Posterior vena cava (tissue), 2 donors: Measurements from ENCODE around the gene CDC16. TPM values are rescaled to one million over a fixed set of nuclear protein-coding genes. Genes with fewer than 3 reads are reported as not detected.

Experiments
- DNase-seq: peaks from one replicate; pipeline ENCODE4 v3.0.0-alpha.2; 2020; ENCODE audit warnings: low spot score
- intact Hi-C, 2 donors: fragments of 100-400 bp; cut with DNase I; formaldehyde crosslinking; loops; one replicate each; pipeline versions ENCODE4 v1.14.1 to v1.14.2; 2022 to 2023
- total RNA-seq, 2 donors: library from RNA; stranded (reverse); fragmentation: NEBNext Ultra II Directional; extraction: Animal tissue kit (Norgen Biotek cat#: 25700); gene quantifications; one replicate each; pipeline ENCODE4 v1.2.1, GENCODE V29; 2021
- donor health status: DM: yes; HTN: yes; CAD: no.
- donor health status: DM: yes; HTN: yes; CAD: no.

The CDC16 gene
- total RNA-seq, 2 donors from 2014 or later: 46.8 TPM

DNA sequence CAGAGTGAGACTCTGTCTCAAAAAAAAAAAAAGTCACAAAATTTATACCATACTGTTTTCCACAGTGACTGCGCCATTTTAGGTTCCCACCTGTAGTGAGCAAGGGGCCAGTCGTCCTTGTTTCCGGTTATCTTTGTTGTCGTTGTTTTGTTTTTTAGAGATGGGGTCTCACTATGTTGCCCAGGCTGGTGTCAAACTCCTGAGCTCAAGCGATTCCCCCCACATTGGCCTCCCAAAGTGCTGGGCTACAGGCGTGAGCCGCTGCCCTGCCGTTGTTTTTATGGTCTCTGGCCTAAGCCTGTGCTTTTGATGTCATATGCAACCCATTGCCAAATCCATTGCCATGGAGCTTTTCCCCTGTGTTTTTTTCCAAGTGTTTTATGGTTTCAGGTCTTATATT is 50.0 kb downstream of the CDC16 start:
- no peak for DNase-seq
- intact Hi-C loops: no loop called here

DNA sequence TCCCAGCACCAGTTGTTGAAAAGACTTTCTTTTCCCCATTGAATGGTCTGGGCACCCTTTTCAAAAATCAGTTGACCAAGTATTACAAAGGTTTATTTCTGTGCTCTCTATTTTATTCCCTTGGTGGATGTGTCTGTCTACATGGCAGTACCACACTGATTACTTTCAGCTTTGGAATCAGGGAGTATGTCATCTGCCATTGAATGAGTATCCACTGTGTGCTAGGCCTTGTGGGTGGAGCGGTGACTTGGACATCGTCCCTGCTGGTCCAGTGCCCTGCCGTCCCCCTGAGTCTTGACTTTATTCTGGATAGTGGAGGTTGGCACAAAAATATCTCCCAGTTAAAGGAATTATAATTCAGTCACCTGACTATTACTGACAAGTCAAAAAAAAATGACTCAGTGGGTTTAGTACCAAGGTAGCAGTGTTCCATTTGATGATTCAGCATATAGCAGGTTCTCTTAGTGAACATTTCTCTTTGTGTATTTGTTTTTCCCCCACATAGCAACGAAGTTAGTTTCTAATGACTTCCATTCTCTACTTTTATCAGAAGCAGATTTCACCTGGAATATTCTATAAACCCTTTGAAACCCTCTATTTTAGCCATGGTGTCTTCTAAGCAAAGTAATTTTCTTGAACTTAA is 50.6 kb downstream of the CDC16 start:
- no peak for DNase-seq
- intact Hi-C loops: no loop called here

DNA sequence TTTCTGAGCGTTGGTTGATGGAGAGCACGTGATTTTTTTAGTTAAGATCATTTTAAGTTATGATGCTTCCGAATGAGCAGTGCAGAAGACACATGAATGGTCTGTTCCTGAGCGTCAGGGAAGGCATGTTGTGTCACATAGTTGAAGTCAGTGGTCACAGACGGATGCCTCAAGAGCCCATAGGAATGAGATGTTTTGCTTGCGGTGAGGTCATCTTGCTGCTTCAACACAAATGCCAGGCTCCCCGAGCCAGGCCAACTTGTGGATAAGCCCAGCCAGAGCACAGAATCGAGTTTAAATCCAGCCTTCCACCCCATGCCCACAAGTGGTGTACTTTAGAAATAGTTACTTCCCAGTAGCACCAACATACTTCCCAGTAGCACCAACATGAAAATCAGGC is 52.1 kb downstream of the CDC16 start:
- intact Hi-C loops: no loop called here
- DNase-seq: no peak

- intact Hi-C loops: no loop called here
- DNase-seq: no peak
These were observed 53.5 kb downstream of the CDC16 start for GRCh38 chr13:114288157-114288591.

DNA sequence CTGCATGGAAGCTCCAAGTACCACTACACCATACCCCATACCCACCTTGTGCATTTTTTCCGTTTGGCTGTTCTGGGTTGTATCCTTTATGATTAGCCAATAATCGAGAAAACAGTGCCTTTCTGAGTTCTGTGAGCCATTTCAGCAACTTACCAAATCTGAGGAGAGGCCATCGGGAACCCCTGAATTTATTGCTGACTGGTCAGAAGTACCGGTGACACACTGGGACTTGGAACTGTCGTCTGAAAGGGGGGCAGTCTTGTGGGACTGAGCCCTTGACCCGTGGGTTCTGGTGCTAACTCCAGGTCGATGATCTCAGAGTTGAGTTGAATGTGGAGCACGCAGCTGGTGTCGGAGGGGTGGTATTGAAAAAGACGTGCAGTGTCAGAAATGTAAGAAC is 61.8 kb downstream of the CDC16 start:
- intact Hi-C loops: no loop called here
- no peak for DNase-seq

DNA sequence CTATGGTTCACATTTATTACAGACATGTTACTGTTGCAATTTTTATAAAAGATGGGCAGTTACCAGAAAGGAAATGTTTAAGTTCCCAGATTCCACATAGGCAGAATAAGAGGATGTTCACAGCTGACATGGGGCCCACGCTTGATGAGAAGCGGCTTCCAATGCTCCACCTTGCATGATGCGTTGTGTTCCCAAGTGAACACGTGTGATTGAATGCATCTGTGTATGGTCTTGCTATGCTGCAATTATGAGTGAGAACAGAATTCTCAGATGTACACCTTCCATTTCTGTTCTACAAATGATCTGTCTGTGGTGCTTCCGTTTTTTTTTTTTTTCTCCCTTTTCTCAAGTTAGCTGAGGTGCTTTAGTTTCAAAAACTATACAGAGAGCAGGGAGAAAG is 62.2 kb downstream of the CDC16 start:
- intact Hi-C loops: no loop called here

DNA sequence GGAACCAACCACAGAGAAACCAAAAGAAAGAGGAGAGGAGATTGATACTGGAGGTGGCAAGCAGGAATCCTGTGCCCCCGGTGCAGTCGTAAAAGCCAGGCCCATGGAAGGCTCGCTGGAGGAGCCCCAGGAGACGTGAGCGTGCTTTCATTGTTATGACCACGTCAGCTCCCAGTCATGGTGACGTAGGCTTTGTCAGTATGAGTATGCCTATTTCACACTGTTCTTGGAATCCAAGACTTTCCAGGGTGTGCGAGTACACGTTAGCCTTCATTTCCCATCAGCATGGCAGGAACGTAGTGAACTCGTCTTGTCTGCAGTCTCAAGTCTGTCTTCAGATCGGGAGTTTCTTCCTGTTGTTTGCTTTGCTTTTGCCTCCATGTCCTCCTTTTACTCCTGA is 64.2 kb downstream of the CDC16 start:
- intact Hi-C loops: no loop called here
- no peak for DNase-seq

More for the DNA sequence above, 62.2 kb downstream of the CDC16 start:
- no peak for DNase-seq

GRCh38 chr13:114299604-114300305 is 65.1 kb downstream of the CDC16 start:
- intact Hi-C loops: no loop called here

DNA sequence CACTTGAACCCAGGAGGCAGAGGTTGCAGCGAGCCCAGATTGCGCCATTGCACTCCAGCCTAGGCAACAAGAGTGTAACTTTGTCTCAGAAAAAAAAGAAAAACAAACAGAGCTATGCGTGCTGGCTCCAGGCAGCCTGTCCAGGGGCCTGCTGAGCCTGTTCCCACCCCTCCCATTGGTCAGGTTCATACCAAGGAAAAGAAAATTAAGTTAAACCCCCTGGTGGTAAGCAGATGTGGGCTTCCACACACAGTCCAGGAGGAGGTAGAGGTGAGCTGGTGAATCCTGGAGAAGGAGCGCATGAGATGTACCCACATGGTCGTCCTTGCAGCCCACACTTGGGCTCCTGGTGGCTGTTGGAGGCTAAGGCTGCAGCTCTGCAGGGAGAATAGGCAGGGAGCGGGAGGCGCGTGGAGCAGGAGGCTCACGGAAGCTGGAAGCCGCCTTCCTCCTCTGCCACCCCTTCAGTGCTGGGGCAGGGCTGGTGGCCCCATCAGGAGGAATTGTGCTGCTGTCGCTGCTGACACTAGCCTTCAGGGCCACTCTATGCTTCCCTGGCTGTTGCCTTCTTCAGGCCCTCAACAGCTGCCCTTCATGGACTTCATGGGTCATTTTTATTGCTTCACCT is 69.1 kb downstream of the CDC16 start:
- intact Hi-C loops: no loop called here
- no peak for DNase-seq

More at GRCh38 chr13:114299604-114300305, 65.1 kb downstream of the CDC16 start:
- no peak for DNase-seq

DNA sequence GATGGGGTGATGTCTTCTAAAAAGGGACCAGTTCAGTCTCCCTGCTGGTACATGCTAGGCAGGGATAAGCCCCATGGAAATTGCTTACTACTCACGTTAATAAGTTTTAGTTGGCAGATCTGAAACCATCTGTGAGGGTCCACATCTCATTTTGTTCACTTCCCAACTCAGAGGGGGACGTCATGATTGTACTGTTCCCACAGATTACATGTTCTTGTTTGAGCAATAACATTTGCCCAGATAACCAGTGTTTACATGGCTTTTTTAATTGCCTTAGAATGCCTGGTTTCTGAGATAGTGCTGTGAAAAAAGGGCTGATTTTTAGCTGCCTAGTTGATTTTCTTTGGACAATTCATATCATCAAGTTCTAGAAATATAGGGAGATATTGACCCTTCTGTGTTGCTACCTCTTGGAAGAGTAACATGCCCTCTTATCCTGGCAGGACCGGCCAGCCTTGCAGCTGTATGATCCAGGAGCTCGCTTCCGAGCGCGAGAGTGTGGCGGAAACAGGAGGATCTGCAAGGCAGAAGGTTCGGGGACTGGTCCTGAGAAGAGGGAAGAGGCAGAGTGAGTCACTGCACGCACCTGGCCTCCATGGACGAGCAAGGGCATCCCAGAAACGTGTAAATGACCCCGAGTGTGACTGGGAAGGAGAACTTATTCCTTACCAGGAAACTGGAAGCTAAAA is 69.8 kb downstream of the CDC16 start:
- no peak for DNase-seq
- intact Hi-C loops: no loop called here

DNA sequence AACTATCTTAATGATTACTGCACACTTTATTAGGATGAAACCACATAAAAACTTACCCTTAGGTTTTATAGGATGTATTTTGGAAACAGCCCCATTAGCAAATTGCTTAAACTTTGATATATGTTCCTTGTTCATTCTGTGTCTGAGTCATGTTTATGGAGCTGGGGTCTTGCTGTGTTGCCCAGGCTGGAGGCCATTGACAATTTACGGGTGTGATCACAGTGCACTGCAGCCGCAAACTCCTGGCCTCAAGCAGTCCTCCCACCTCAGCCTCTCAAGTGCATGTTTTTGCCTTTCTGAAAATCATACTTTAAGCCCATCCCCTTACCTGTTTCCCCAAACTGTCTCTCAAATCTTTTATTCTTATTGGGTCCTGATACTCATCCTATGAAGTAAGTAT is 74.4 kb downstream of the CDC16 start:
- intact Hi-C loops: no loop called here
- DNase-seq: no peak

DNA sequence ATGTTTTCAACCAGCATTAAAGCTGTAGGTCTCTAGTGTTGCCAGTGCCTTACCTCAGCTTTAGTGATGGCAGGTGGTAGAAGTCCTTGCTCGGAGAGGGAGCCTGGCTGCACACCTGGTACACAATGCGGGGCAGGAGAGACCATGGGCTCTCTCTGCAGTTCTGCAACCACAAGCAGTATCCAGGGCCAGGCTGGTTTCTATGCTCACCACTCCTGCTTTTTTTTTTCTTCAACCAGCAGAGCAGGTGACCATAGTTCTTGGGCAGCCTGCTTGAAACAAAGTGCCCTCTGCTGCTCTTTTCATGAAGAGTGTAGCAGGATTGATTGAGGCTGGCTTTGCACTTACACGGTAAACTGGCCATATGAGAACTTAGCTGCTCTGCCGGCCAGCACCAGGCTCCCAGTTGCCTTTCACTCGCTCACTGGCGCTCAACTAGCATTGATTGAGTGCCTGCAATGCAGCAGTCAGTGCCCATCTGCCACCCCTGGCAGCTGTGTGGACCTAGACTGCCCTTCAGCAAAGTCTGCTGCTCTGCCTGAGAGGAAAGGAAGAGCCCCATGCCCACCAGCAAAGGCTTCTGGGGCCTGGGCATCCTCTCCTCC is 75.2 kb downstream of the CDC16 start:
- intact Hi-C loops: no loop called here
- DNase-seq: no peak

DNA sequence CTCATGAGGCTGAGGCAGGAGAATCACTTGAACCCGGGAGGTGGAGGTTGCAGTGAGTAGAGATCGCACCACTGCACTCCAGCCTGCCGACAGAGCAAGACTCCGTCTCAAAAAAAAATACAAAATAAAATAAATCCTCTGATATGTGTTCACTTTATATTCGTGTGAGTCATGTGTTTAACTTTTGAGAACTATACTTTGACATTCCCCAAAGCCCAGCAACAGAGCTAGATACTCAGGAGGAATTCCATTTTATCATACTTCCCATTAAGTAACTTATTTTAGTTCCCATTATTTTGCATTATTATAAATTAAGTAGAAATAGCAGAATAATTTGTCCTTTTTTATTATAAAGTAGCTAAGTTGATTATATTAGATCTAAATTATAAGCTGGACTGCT is 76.3 kb downstream of the CDC16 start:
- DNase-seq: no peak
- intact Hi-C loops: no loop called here

GRCh38 chr13:114311387-114311786 is 76.7 kb downstream of the CDC16 start:
- no peak for DNase-seq
- intact Hi-C loops: no loop called here

DNA sequence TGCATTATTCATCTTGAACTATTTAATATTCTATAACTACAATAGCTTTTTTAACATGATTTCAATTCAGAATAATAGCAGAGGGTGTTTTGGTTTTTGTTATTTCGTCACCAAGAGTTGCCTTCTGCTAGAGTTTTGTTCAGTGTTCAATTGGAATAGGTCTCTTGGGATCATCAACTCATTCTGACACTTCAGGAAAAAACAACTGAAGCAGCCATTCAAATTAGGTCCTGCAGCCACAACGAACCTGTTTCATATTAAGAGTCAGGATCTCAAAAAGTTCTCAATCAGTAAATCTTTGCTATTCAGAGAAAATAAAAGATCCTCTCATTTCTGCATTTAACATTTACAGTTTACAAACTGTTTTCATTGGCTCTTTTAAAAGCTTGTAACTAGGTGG is 77.2 kb downstream of the CDC16 start:
- DNase-seq: no peak
- intact Hi-C loops: no loop called here

- DNase-seq: no peak
- intact Hi-C loops: no loop called here
These were observed 78.6 kb downstream of the CDC16 start for GRCh38 chr13:114313061-114313860.

- intact Hi-C loops: no loop called here
- peak; percentile 99 for DNase-seq
These were observed 79.6 kb downstream of the CDC16 start, which contains the start of gene CHAMP1 for GRCh38 chr13:114314074-114314912. Gene CHAMP1, plus strand, starts transcription at chr13:114314503. Its CDS starts 9,340 bp downstream, at chr13:114323843.
